H1 (cell line): ENCODE measurements around the gene TMEM179B.

Source experiments
- CBX5 ChIP-seq: fragments of 300-800, 300-1000 bp; sonication (generic); IDR thresholded peaks from 2 replicates; pipeline ENCODE4 v1.7.1; 2016; ENCODE audit warnings: antibody characterized with exemption, low read length, low read depth
- EZH2 ChIP-seq: fragments of 200-600 bp; sonication (generic); IDR thresholded peaks from 2 replicates; pipeline ENCODE4 v1.7.1; 2012; ENCODE audit warnings: low read depth, mild to moderate bottlenecking, moderate library complexity, low read length, inconsistent platforms; ENCODE audit not compliant: severe bottlenecking
- POLR2A ChIP-seq, 2 experiments: IDR thresholded peaks; 1 replicate in 1 of 2; 2 replicates in 1 of 2; pipeline ENCODE4 v1.6.1; 2011; ENCODE audit warnings: low read depth in 2 of 2, low read length in 2 of 2, mild to moderate bottlenecking in 2 of 2; ENCODE audit errors: control extremely low read depth in 1 of 2
- POLR2AphosphoS5 ChIP-seq: IDR thresholded peaks from 2 replicates; pipeline ENCODE4 v1.6.1; 2011; ENCODE audit warnings: low read depth, low read length
- RNF2 ChIP-seq: fragments of 200-900, 300-1000 bp; sonication (generic); IDR thresholded peaks from 2 replicates; pipeline ENCODE4 v1.7.1; 2016; ENCODE audit warnings: borderline replicate concordance, low read depth, mild to moderate bottlenecking, antibody characterized with exemption, low read length; ENCODE audit not compliant: poor library complexity, severe bottlenecking; ENCODE audit errors: missing control alignments
- TEAD4 ChIP-seq: IDR thresholded peaks from 2 replicates; pipeline ENCODE4 v1.6.1; 2012; ENCODE audit warnings: low read depth, low read length, inconsistent platforms, mixed read lengths
- TF ChIP-seq, protein P1 (sequence below): IDR thresholded peaks from 2 replicates; pipeline ENCODE4 v1.6.1; 2012; ENCODE audit warnings: inconsistent platforms
- TF ChIP-seq, protein P2 (sequence below), 3 experiments: IDR thresholded peaks; 1 replicate in 2 of 3; 2 replicates in 1 of 3; pipeline versions ENCODE4 v1.5.1 to v1.6.1; 2011; ENCODE audit warnings: low read length in 3 of 3, mild to moderate bottlenecking in 3 of 3, inconsistent platforms in 2 of 3, low read depth in 1 of 3, moderate library complexity in 1 of 3; ENCODE audit not compliant: insufficient read depth in 1 of 3; ENCODE audit errors: control extremely low read depth in 1 of 3

DNA sequence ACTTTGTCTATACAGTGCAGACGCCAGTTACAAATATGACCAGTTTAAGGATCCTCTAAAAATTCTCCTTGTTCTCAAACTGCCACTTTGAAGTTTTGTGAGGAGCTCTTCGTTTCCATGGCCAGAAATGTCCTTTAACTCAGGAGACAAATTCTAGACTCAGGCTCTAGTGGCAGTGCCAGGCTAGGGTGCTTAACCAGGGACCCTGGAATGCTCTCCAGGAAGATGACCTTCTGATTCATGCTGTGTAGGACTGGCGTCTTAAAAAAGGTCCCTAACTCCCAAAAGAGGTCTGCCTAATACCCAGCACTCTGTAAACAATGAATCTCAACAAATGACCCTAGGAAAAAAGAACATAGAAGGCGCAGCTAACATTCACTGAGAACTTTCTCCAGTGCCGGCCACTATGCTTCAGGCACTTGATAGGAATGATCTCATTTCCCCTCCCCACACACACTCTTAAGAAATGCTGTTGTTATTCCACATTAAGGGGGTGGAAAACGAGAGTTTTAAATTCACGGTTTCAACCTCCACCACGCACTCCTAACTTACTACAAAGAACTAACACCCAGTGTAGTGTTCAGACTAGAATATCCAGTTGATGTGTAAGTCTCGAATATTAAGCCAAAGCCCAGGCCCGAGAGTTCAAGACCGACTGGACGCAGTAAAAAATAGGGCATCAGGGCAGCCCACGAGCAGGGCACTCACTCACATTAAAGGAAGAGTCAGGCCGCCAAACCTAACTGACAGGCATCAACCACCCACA lies 17.3 kb downstream of the TMEM179B start:
- TF ChIP-seq TEAD4 (no peak), RNF2 (no peak), POLR2A (IDR thresholded peaks at IDR 0.05; ENCODE audit: control extremely low read depth in 1 of 2, low read depth in 2 of 2, low read length in 2 of 2) (peak in 1 of 2 experiments; percentile 28; a peak in 1 of 3 replicates), CBX5 (no peak), POLR2AphosphoS5 (no peak), EZH2 (no peak)
- TF ChIP-seq, protein P1, sequence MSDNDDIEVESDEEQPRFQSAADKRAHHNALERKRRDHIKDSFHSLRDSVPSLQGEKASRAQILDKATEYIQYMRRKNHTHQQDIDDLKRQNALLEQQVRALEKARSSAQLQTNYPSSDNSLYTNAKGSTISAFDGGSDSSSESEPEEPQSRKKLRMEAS, result no peak
- TF ChIP-seq, protein P2, sequence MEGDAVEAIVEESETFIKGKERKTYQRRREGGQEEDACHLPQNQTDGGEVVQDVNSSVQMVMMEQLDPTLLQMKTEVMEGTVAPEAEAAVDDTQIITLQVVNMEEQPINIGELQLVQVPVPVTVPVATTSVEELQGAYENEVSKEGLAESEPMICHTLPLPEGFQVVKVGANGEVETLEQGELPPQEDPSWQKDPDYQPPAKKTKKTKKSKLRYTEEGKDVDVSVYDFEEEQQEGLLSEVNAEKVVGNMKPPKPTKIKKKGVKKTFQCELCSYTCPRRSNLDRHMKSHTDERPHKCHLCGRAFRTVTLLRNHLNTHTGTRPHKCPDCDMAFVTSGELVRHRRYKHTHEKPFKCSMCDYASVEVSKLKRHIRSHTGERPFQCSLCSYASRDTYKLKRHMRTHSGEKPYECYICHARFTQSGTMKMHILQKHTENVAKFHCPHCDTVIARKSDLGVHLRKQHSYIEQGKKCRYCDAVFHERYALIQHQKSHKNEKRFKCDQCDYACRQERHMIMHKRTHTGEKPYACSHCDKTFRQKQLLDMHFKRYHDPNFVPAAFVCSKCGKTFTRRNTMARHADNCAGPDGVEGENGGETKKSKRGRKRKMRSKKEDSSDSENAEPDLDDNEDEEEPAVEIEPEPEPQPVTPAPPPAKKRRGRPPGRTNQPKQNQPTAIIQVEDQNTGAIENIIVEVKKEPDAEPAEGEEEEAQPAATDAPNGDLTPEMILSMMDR (IDR thresholded peaks at IDR 0.05; ENCODE audit: control extremely low read depth in 1 of 3, insufficient read depth in 1 of 3, low read depth in 1 of 3, low read length in 3 of 3), result no peak
